Fibroblast of skin of left biceps (primary cell): Measurements from ENCODE around the gene NKAP.
"Not testable (repeated sequence)": the region's sequence is repeated elsewhere in the genome, so short reads cannot be mapped to it uniquely, and the experiment has no call there.

ENCODE experiments used
- DNase-seq, 2 experiments: peaks; one replicate each; pipeline ENCODE4 v3.0.0-alpha.2; 2013; ENCODE audit warnings: low read depth in 2 of 2

NKAP gene

GRCh38 chrX:119943185-119943988 lies at the start of gene NKAP:
NKAP (minus strand) TSS chrX:119943751; CDS start chrX:119943605, 146 bp downstream.
- DNase-seq: peak; percentile 85 to 86

- no peak for DNase-seq
Measured at GRCh38 chrX:119991005-119991787, 47.6 kb upstream of the NKAP start.

DNA sequence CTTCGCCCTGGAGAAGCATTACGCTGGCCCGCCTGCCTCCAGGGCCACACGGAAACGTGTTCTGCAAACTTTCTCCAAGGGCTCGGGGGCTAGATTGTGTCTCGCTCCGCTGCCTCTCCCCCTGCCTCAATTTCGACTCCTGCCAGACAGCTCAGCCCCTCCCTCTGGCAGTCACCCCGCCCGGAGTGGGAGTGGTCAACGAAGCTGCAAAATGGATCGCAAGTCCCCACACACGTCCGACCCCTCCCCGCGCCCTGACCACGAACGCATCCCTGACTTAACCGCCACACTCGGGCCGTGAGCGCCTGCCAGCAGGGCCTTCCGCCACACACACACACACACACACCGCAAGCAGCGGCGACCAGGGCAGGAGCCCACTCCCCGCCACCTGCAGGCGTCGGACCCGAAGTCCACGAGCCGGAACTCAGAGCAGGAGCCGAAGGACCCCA lies 47.0 kb upstream of the NKAP start:
- no peak for DNase-seq

- DNase-seq: no peak
Measured at GRCh38 chrX:119989905-119990555, 46.5 kb upstream of the NKAP start.

- no peak for DNase-seq
Measured at GRCh38 chrX:119986203-119986602, 42.7 kb upstream of the NKAP start.

DNA sequence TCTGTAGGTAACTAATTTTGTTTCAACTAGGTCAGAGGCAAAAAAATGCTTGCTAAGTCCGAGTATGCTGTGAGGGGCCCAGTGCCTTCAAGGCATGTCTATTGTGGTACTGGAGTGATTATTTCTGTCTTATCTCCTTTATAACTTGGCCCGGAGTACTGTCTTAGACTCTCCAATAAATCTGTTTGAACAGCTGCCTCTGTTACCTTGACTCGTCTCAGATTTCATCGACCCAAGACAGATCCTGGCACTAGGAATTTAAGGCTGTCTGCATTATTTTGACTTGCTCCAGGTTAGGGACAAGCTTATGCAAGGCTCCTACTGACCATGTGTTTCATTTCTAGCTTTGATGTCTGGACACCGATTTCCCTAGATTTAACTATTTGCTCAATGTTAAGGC lies 41.1 kb upstream of the NKAP start:
- DNase-seq: no peak

DNA sequence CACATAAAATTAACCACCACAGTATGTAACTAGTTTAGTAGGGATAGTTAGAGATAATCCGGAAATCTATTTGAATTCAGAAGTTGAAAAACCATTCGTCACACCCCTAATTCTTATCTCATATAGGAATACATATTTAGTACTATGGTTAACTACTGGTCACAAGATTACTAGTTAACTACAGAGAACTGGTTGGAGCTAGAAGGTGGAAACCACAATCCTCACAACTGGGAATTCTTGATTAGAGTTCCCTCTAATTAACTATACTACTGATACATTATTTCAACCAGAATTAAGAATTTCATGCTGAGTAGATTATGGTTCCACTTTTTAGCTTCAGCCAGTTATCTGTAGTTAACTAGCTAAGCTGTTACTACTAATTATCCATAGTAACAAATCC lies 39.9 kb upstream of the NKAP start:
- no peak for DNase-seq

- no peak for DNase-seq
Measured at GRCh38 chrX:119982145-119982544, 38.6 kb upstream of the NKAP start.

DNA sequence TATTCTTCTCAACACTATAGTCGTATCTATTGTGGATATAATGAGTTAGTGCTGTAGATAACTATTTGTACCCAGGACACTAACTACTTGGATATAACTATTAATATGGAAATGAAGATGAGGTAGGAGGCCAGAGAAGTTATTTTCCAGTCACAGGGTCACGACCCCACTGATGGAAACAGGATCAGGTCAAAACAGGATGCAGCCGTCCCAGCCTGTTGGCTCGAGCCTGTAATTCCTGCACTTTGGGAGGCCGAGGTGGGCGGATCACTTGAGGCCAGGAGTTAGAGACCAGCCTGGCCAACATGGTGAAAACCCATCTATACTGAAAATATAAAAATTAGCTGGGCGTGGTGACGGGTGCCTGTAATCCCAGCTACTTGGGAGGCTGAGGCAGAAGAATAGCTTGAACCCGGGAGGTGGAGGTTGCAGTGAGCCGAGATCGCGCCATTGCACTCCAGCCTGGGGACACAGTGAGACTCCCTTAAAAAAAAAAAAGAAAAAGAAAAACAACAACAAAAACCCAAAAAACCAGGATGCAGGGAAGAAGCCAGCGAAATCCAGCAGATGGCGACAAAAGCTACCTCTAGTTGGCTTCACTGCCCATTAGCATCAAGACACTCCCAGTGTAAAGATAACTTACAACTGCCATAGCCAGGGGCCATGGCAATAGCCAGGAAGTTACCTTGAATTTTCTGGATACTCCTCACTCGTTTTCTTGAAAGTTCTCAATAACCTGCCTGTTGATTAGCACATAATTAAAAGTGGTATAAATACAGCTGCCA lies 37.9 kb upstream of the NKAP start:
- no peak for DNase-seq

- not testable (repeated sequence) for DNase-seq
Measured at GRCh38 chrX:119977172-119977571, 33.6 kb upstream of the NKAP start.

- no peak for DNase-seq
Measured at GRCh38 chrX:119971184-119971583, 27.6 kb upstream of the NKAP start.

DNA sequence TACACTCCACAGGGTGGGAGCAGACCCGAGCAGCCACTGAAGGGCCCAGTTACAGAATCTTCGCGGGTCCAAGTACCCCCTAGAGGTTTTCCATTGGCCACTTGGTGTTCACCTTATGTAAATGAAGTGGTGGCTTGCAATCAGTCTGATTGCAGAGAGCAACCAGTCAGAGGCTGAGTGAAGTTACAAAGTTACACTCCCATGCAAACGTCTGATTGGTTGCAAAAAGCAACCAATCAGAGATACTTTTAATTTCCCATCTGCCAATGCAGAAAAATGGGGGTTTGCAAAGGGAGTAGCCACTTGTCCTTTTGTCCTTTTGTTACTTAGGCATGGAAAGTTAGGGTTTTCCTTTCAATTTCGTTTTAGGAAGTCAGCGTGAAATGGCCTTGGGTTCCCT lies 27.0 kb upstream of the NKAP start:
- DNase-seq: no peak

DNA sequence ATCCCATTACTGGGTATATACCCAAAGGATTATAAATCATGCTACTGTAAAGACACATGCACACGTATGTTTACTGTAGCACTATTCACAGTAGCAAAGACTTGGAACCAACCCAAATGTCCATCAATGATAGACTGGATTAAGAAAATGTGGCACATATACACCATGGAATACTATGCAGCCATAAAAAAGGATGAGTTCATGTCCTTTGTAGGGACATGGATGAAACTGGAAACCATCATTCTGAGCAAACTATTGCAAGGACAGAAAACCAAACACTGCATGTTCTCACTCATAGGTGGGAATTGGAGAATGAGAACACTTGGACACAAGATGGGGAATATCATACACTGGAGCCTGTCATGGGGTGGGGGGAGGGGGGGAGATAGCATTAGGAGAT lies 23.3 kb upstream of the NKAP start:
- DNase-seq: not testable (repeated sequence)

DNA sequence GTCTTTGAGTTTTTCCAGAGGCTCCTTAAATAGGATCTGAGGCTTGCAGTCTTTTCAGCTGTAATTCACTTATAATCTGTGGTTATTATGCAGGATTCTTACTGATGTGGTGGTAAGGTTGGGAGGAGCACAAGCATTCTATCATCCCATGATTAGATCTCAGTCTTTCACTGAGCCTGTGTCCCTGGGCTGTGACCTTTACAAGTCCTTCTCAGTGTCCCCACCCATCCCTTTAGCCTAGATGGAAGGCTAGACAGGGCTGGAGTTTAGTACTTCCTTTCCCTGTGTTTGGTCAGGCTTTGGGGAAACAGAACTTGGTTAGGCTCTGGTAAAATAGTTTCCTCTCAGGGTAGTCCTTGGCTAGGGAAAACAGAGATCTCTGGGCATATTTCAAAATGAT lies 17.1 kb upstream of the NKAP start:
- DNase-seq: no peak

GRCh38 chrX:119955807-119956570 lies 12.4 kb upstream of the NKAP start:
- not testable (repeated sequence) for DNase-seq

- DNase-seq: no peak
Measured at GRCh38 chrX:119954374-119954773, 10.8 kb upstream of the NKAP start.

DNA sequence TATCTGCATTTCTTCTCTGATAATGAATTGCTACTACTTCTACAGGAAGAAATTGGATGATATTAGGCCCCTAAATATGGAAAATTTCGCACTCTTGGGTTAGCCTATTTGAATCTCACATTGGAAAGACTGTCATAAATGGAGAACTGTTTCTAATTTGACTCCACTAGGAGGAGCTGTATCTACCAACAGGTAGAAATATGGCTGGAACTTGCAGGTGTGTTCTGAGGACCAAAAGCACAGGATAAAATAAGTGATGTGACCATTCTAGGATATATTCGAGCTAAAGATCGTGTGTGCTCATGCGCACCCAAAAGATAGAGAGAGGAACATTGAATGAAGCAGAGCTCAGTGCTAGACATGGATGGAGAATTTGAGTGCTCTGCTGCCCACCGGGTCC lies 4.8 kb upstream of the NKAP start:
- DNase-seq: no peak

DNA sequence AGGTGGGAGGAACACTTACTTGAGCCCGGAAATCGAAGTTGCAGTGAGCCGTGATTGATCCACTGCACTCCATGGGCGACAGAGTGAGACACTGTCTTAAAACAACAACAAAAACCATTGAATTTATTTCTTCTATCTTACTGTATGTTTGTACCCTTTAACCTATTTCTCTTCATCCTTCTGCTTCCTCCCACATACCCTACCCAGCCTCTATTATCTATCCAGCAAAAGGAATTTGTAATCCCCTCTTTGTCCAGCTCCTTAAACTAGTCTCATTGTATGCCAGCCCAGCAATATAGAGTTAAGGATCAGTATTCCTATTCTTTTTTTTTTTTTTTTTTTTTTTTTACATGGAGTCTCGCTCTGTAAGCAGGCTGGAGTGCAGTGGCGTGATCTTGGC lies 1.9 kb upstream of the NKAP start:
- no peak for DNase-seq

DNA sequence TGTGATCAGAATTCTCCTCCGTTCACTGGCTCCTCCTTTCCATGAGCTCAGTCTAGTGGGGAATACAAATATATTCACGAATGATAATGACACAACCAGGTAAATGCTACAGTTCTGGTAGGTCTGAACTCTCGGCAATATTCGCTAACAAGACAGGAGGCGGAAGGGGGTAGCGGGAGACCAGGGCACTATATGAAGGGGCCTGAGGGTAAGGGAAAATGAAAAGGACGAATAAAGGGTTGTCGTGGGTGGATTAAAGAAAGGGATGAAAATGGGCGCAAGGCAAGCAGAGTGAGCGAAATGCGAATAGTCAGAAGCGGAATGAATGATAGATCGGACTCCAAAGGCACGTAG lies 743 bp downstream of the NKAP start:
- DNase-seq: no peak

DNA sequence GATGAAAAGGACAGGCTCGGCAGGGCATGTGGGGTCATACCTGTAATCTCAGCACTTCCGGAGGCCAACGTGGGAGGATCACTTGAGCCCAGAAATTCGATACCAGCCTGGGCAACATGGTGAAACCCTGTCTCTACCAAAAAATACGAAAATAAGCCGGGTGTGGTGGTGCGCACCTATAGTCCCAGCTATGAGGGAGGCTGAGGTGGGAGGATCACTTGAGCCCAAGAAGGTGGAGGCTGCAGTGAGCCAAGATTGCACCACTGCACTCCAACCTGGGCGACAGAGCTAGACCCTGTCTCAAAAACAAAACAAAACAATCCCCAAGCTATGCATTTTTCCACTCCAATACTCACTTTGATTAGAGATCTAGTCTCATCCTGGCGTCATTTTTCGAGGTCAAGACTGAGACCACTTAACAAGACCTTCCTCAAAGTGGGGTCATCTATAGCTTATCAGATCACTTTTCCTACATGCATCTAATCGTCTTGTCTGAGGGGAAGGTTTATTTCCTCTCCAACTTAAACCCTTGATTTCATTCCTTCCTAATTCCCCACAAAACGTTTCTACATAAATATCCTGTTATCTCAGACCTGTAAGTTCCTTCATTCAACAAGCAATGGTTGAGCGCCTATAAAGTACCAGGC lies 1.3 kb downstream of the NKAP start:
- DNase-seq: no peak

DNA sequence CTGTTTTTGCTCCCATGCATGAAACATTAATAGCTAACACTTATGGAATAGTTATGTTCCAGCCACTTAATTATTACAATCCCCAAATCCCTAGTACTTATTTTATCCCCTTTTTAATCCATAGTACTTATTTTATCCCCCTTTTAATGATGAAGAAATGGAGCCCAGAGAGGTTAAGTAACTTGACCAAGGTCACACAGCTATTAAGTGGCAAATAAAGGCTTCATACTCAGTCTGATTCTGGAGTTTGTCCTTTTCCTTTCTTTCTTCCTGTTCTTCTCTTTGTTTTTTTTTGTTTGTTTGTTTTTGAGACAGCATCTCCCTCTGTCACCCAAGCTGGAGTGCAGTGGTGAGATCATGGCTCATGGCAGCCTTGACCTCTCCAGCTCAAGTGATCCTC lies 2.2 kb downstream of the NKAP start:
- no peak for DNase-seq
